Tibial nerve (tissue), 4 donors: ENCODE measurements around the gene DCLK2.

Source experiments
- CTCF ChIP-seq, 5 experiments: fragments of 200-600 bp in 3 of 5; fragments of 450-650 bp in 2 of 5; sonication (generic) in 3 of 5; IDR thresholded peaks; one replicate each; pipeline ENCODE4 v1.5.1; 2016 to 2019; ENCODE audit warnings: antibody characterized with exemption in 5 of 5, mild to moderate bottlenecking in 3 of 5, moderate library complexity in 2 of 5
- EP300 ChIP-seq, 2 donors: sonication (generic); formaldehyde crosslinking; IDR thresholded peaks; one replicate each; pipeline ENCODE4 v1.6.1; 2017; ENCODE audit warnings: antibody characterized with exemption in 2 of 2, mild to moderate bottlenecking in 1 of 2

- no peak for TF ChIP-seq CTCF (IDR thresholded peaks at IDR 0.05)
- TF ChIP-seq EP300 (IDR thresholded peaks at IDR 0.05), result no peak
These were observed 57.8 kb downstream of the DCLK2 start for GRCh38 chr4:150136036-150136435.
